Cardiac fibroblast (primary cell): ENCODE results near the gene PIGK.

Experiments used
- DNase-seq, 2 donors: peaks; one replicate each; pipeline versions ENCODE4 v3.0.0 to v3.0.0-alpha.2; 2010; ENCODE audit warnings: low read depth in 2 of 2
- H3K4me3 ChIP-seq, 2 donors: replicated peaks in 1 of 2; 1 replicate in 1 of 2; 2 replicates in 1 of 2; pipeline ENCODE4 v1.5.1; 2011; ENCODE audit warnings: low read depth in 2 of 2, low read length in 2 of 2, mild to moderate bottlenecking in 2 of 2, moderate library complexity in 1 of 2
- CTCF ChIP-seq: IDR thresholded peaks from one replicate; pipeline ENCODE4 v1.5.1; 2011; ENCODE audit warnings: low read depth, mild to moderate bottlenecking, low read length, inconsistent platforms

Gene PIGK

GRCh38 chr1:77120950-77121349 lies 98.3 kb downstream of the PIGK start:
- no peak overlapping the region for H3K4me3 ChIP-seq
- DNase-seq, result no peak

GRCh38 chr1:77118712-77119111 lies 100.5 kb downstream of the PIGK start:
- no peak for TF ChIP-seq CTCF
- no peak for DNase-seq
- no peak overlapping the region for H3K4me3 ChIP-seq

More at GRCh38 chr1:77120950-77121349, 98.3 kb downstream of the PIGK start:
- TF ChIP-seq CTCF, result no peak

GRCh38 chr1:77104672-77105071 lies 114.6 kb downstream of the PIGK start:
- TF ChIP-seq CTCF, result no peak
- H3K4me3 ChIP-seq, result no peak overlapping the region
- no peak for DNase-seq

GRCh38 chr1:77103486-77103885 lies 115.7 kb downstream of the PIGK start:
- no peak for TF ChIP-seq CTCF
- no peak for DNase-seq
- no peak overlapping the region for H3K4me3 ChIP-seq

- no peak overlapping the region for H3K4me3 ChIP-seq
- DNase-seq, result peak; percentile 15 to 45
- TF ChIP-seq CTCF, result no peak
These were observed 118.4 kb downstream of the PIGK start for GRCh38 chr1:77100875-77101274.

GRCh38 chr1:77096496-77097255 lies 122.6 kb downstream of the PIGK start:
- no peak for TF ChIP-seq CTCF
- H3K4me3 ChIP-seq, result no peak overlapping the region
- DNase-seq, result no peak

GRCh38 chr1:77095236-77095635 lies 124.0 kb downstream of the PIGK start:
- no peak for DNase-seq
- TF ChIP-seq CTCF, result no peak
- no peak overlapping the region for H3K4me3 ChIP-seq
